H1 (cell line): ENCODE data around the gene EIF4EBP2. TPM values are rescaled to one million over a fixed set of nuclear protein-coding genes. Genes with fewer than 3 reads are reported as not detected.
A peak's percentile ranks its signal among the peaks of the same experiment; 100 is the strongest.

ENCODE experiments used
- BACH1 ChIP-seq: IDR thresholded peaks from 2 replicates; pipeline ENCODE4 v1.6.1; 2012; ENCODE audit warnings: low read length, improper control_type of control experiment
- CEBPB ChIP-seq: IDR thresholded peaks from 2 replicates; pipeline ENCODE4 v1.6.1; 2012; ENCODE audit warnings: low read depth, low read length
- E2F6 ChIP-seq: IDR thresholded peaks from 2 replicates; pipeline ENCODE4 v1.6.1; 2012; ENCODE audit warnings: inconsistent platforms
- GABPA ChIP-seq: IDR thresholded peaks from 2 replicates; pipeline ENCODE4 v1.6.1; 2011; ENCODE audit warnings: mild to moderate bottlenecking, low read length, moderate library complexity, borderline replicate concordance; ENCODE audit not compliant: insufficient read depth
- MAX ChIP-seq: IDR thresholded peaks from 2 replicates; pipeline ENCODE4 v1.6.1; 2012; ENCODE audit warnings: inconsistent platforms
- NANOG ChIP-seq: IDR thresholded peaks from 2 replicates; pipeline ENCODE4 v1.6.1; 2011; ENCODE audit warnings: low read length, low read depth, mild to moderate bottlenecking, inconsistent platforms; ENCODE audit not compliant: insufficient read depth, poor library complexity, severe bottlenecking
- RAD21 ChIP-seq, 2 experiments: IDR thresholded peaks in 1 of 2; conservative IDR thresholded peaks in 1 of 2; 2 replicates each; pipeline ENCODE4 v1.6.1; 2011; ENCODE audit warnings: low read depth in 2 of 2, low read length in 2 of 2, improper control_type of control experiment in 1 of 2, inconsistent platforms in 1 of 2, mild to moderate bottlenecking in 1 of 2, moderate library complexity in 1 of 2
- SAP30 ChIP-seq: fragments of 300-600 bp; sonication (generic); IDR thresholded peaks from 2 replicates; pipeline ENCODE4 v1.7.1; 2012; ENCODE audit warnings: low read length, moderate library complexity, mild to moderate bottlenecking, inconsistent platforms; ENCODE audit not compliant: insufficient read depth, insufficient replicate concordance
- TAF1 ChIP-seq: IDR thresholded peaks from 2 replicates; pipeline ENCODE4 v1.6.1; 2011; ENCODE audit warnings: mild to moderate bottlenecking, low read depth, low read length
- polyA plus RNA-seq, 7 experiments: library from polyadenylated mRNA; depleted of rRNA in 3 of 7; stranded (reverse) in 5 of 7; unstranded in 2 of 7; fragments of >200 nt in 5 of 7; fragments of 200-250 nt in 2 of 7; gene quantifications; 1 replicate in 5 of 7; 2 replicates in 1 of 7; 4 replicates in 1 of 7; pipeline versions ENCODE4 v1.2.1 to v1.2.3, GENCODE V29; 2011 to 2013; ENCODE audit warnings: missing spikeins in 2 of 7, mixed read lengths in 2 of 7
- total RNA-seq: library from RNA; stranded (reverse); fragmentation: NEBNext Ultra II Directional; extraction: Animal tissue kit (Norgen Biotek cat#: 25700); gene quantifications from 2 replicates; pipeline ENCODE4 v1.2.1, GENCODE V29; 2021

The EIF4EBP2 gene
- total and polyA plus RNA-seq, 2 of the 8 experiments (the other 6 are each of a cell fraction or from before 2014, with no cell fraction given): 55.3 to 144 TPM

GRCh38 chr10:70461397-70462348 lies 57.7 kb downstream of the EIF4EBP2 start (continued):
- no peak for TF ChIP-seq BACH1
- no peak for TF ChIP-seq CEBPB
- TF ChIP-seq RAD21 (IDR thresholded peaks at IDR 0.05 in 1 of 2, conservative IDR thresholded peaks at IDR 0.05 in 1 of 2; ENCODE audit: low read depth in 2 of 2, low read length in 2 of 2): peak; percentile 98 to 100
- 0 out of 2 replicates have a peak, but pooled peaks have one; percentile 30 for TF ChIP-seq E2F6
- TF ChIP-seq NANOG: no peak
- no peak for TF ChIP-seq TAF1
- no peak for TF ChIP-seq SAP30
- peak; percentile 53; the same call in 1 of the 2 replicates for TF ChIP-seq GABPA
- TF ChIP-seq MAX: peak; percentile 53; the same call in 1 of the 2 replicates
